K562 (cell line): ENCODE data around the gene SMARCA1. TPM values are rescaled to one million over a fixed set of nuclear protein-coding genes. Genes with fewer than 3 reads are reported as not detected.

Experiments used
- ATAC-seq: fragments of 200-7000 bp; cut with Tn5 transposase; 3 replicates; pipeline ENCODE4 v1.9.1; 2020; ENCODE audit warnings: moderate library complexity
- BruUV-seq: library from RNA; stranded (reverse); fragments of 400-500 nt; replicated peaks from 2 replicates; lab custom pipeline; 2021; lab: Mats Ljungman, UMichigan
- CTCF ChIA-PET: fragments of 300-600 bp; formaldehyde crosslinking; extraction: SDS; loops from one replicate; lab custom pipeline; 2021; ENCODE audit warnings: low intra/inter-chr PET ratio; lab: Yijun Ruan, JAX
- POLR2A ChIA-PET: fragments of 300-600, 350-650 bp; sonication (Branson Sonifier 250); formaldehyde crosslinking; extraction: SDS; loops from one replicate; lab custom pipeline; 2021; ENCODE audit warnings: antibody characterized with exemption, inconsistent platforms; lab: Yijun Ruan, JAX
- DNase-seq, 4 experiments: peaks; one replicate each; pipeline versions ENCODE4 v3.0.0 to v3.0.0-alpha.2; 2011 to 2018; ENCODE audit warnings: low spot score in 3 of 4, mixed read lengths in 3 of 4; ENCODE audit errors: extremely low read depth in 1 of 4
- FAIRE-seq: peaks from 2 replicates; lab custom pipeline; 2011; peaks lifted over from hg19 to GRCh38; lab: Jason Lieb, UNC
- H2AFZ ChIP-seq: 2 replicates; pipeline ENCODE4 v1.6.0; 2011; ENCODE audit warnings: low read depth, low read length, control low read depth, inconsistent platforms
- H3K27ac ChIP-seq: fragments of 200-600 bp; 3 replicates; pipeline ENCODE4 v1.8.0; 2011; ENCODE audit warnings: low read depth, mild to moderate bottlenecking, control low read depth, inconsistent platforms, low read length, moderate library complexity, mixed read lengths; ENCODE audit errors: extremely low read depth
- H3K27me3 ChIP-seq, 2 experiments: fragments of 300-600 bp in 1 of 2; 2 replicates in 1 of 2; 3 replicates in 1 of 2; pipeline versions ENCODE4 v1.6.0 to v1.8.0; 2011; ENCODE audit warnings: inconsistent platforms in 2 of 2, low read length in 2 of 2, mild to moderate bottlenecking in 1 of 2, mixed read lengths in 1 of 2, moderate library complexity in 1 of 2; ENCODE audit not compliant: control insufficient read depth in 2 of 2, insufficient read depth in 2 of 2
- H3K36me3 ChIP-seq: fragments of 300-600 bp; 3 replicates; pipeline ENCODE4 v1.8.0; 2011; ENCODE audit warnings: mild to moderate bottlenecking, low read length, inconsistent platforms; ENCODE audit not compliant: control insufficient read depth, insufficient read depth
- H3K4me1 ChIP-seq, 2 experiments: fragments of 200-600 bp in 1 of 2; replicated peaks in 1 of 2; 2 replicates in 1 of 2; 3 replicates in 1 of 2; pipeline versions ENCODE4 v1.5.1 to v1.8.0; 2011; ENCODE audit warnings: inconsistent platforms in 2 of 2, low read length in 2 of 2, mild to moderate bottlenecking in 1 of 2, mixed read lengths in 1 of 2, moderate library complexity in 1 of 2; ENCODE audit not compliant: control insufficient read depth in 2 of 2, insufficient read depth in 2 of 2
- H3K4me2 ChIP-seq: 2 replicates; pipeline ENCODE4 v1.6.1; 2011; ENCODE audit warnings: low read length, control low read depth, inconsistent platforms, mixed read lengths; ENCODE audit not compliant: insufficient read depth
- H3K4me3 ChIP-seq: fragments of 200-600 bp; sonication (generic), shearing (Covaris generic); 2 replicates; pipeline ENCODE4 v1.5.1; 2016; ENCODE audit warnings: control low read depth, inconsistent platforms
- H3K79me2 ChIP-seq: fragments of 200-600 bp; 3 replicates; pipeline ENCODE4 v1.8.0; 2011; ENCODE audit warnings: low read length, inconsistent platforms; ENCODE audit not compliant: control insufficient read depth, insufficient read depth
- H3K9ac ChIP-seq, 2 experiments: 2 replicates each; pipeline versions ENCODE4 v1.6.0 to v1.6.1; 2011; ENCODE audit warnings: low read depth in 2 of 2, low read length in 2 of 2, control low read depth in 1 of 2, inconsistent platforms in 1 of 2, mild to moderate bottlenecking in 1 of 2, mixed read lengths in 1 of 2; ENCODE audit not compliant: insufficient read depth in 1 of 2
- H3K9me1 ChIP-seq: one replicate; pipeline ENCODE4 v1.6.0; 2011; ENCODE audit warnings: inconsistent platforms, mild to moderate bottlenecking, low read length, moderate library complexity; ENCODE audit not compliant: control insufficient read depth, insufficient read depth
- H3K9me3 ChIP-seq: replicated peaks from 2 replicates; pipeline ENCODE4 v1.5.1; 2011; ENCODE audit warnings: low read depth, low read length, inconsistent platforms; ENCODE audit not compliant: control insufficient read depth, insufficient read depth
- H4K20me1 ChIP-seq: replicated peaks from 2 replicates; pipeline ENCODE4 v1.6.1; 2011; ENCODE audit warnings: low read length, inconsistent platforms, mixed read lengths; ENCODE audit not compliant: control insufficient read depth, insufficient read depth
- ARHGAP35 ChIP-seq: fragments of 450-650 bp; IDR thresholded peaks from 2 replicates; pipeline ENCODE4 v1.6.1; 2018; ENCODE audit not compliant: partially characterized antibody
- DMBX1 ChIP-seq: fragments of 250-450 bp; sonication (Bioruptor Pico); IDR thresholded peaks from 2 replicates; pipeline ENCODE4 v1.8.0; 2022; ENCODE audit warnings: inconsistent platforms, mild to moderate bottlenecking, moderate library complexity, borderline replicate concordance
- HCFC1 ChIP-seq: IDR thresholded peaks from 2 replicates; pipeline ENCODE4 v1.6.1; 2012; ENCODE audit warnings: low read depth, low read length, improper control_type of control experiment
- NBN ChIP-seq: fragments of 450-650 bp; IDR thresholded peaks from 2 replicates; pipeline ENCODE4 v1.6.1; 2016; ENCODE audit warnings: low read depth, mild to moderate bottlenecking
- NFYB ChIP-seq: IDR thresholded peaks from 2 replicates; pipeline ENCODE4 v1.6.1; 2011; ENCODE audit warnings: mild to moderate bottlenecking, moderate library complexity; ENCODE audit not compliant: insufficient read length; ENCODE audit errors: extremely low read depth
- NONO ChIP-seq, 2 experiments: fragments of 200-400 bp in 1 of 2; fragments of 450-650 bp in 1 of 2; formaldehyde crosslinking in 1 of 2; IDR thresholded peaks; 2 replicates each; pipeline ENCODE4 v1.6.1; 2017; ENCODE audit warnings: low read depth in 2 of 2, mild to moderate bottlenecking in 2 of 2, moderate library complexity in 2 of 2, low read length in 1 of 2
- PKNOX1 ChIP-seq: fragments of 450-650 bp; IDR thresholded peaks from 2 replicates; pipeline ENCODE4 v1.6.1; 2016
- SETDB1 ChIP-seq: IDR thresholded peaks from one replicate; pipeline ENCODE4 v1.6.1; 2012; ENCODE audit warnings: low read length, control low read depth, inconsistent platforms
- WGBS: fragments of 100-300 bp; shearing (Covaris generic); methylation state at CpG from one replicate; pipeline ENCODE4 v1.1.6; 2016; ENCODE audit warnings: low coverage, mixed read lengths; ENCODE audit not compliant: insufficient coverage; ENCODE audit errors: missing lambda C conversion rate; 5-methylcytosine and 5-hydroxymethylcytosine counted together
- in situ Hi-C: fragments of 300-500 bp; cut with MboI; formaldehyde crosslinking; loops from 4 replicates; pipeline ENCODE4 v1.15.0; 2018; ENCODE audit warnings: inconsistent platforms, mixed read lengths
- intact Hi-C: fragments of 100-400 bp; cut with micrococcal nuclease; formaldehyde crosslinking; loops from 2 replicates; pipeline ENCODE4 v1.14.2; 2022
- polyA plus RNA-seq, 8 experiments: library from polyadenylated mRNA; depleted of rRNA in 4 of 8; stranded (reverse) in 5 of 8; unstranded in 3 of 8; fragments of >200 nt; fragmentation: Nextera tagmentation in 2 of 8; fragmentation: Illumina TruSeq in 1 of 8; extraction: Ambion mirVana in 2 of 8; extraction: Trizol in 1 of 8; gene quantifications; 2 replicates each; pipeline versions ENCODE4 v1.2.1 to v1.2.3, GENCODE V29; 2011 to 2014; ENCODE audit warnings: inconsistent platforms in 1 of 8, missing spikeins in 1 of 8
- total RNA-seq, 7 experiments: library from RNA; depleted of rRNA in 6 of 7; stranded (reverse); fragments of >200 nt in 6 of 7; fragmentation: Illumina TruSeq in 2 of 7; extraction: Trizol in 2 of 7; gene quantifications; 2 replicates each; pipeline versions ENCODE4 v1.2.1 to v1.2.3, GENCODE V29; 2011 to 2021; ENCODE audit warnings: low replicate concordance in 1 of 7
- TF ChIP-seq, protein P1 (sequence below): fragments of 450-650 bp; formaldehyde crosslinking; IDR thresholded peaks from 2 replicates; pipeline ENCODE4 v1.4.0; 2020; ENCODE audit warnings: mild to moderate bottlenecking, mixed read lengths
- TF ChIP-seq, protein P2 (sequence below): fragments of 200-800 bp; sonication (Bioruptor generic); IDR thresholded peaks from 2 replicates; pipeline ENCODE4 v1.6.1; 2017; ENCODE audit warnings: missing genetic modification characterization, missing compliant biosample characterization
- TF ChIP-seq, protein P3 (sequence below), 3 experiments: IDR thresholded peaks in 2 of 3; conservative IDR thresholded peaks in 1 of 3; 2 replicates each; pipeline ENCODE4 v1.5.1; 2011 to 2012; ENCODE audit warnings: low read length in 3 of 3, mild to moderate bottlenecking in 3 of 3, control low read depth in 2 of 3, improper control_type of control experiment in 1 of 3, inconsistent platforms in 1 of 3, low read depth in 1 of 3, mixed read lengths in 1 of 3, moderate library complexity in 1 of 3; ENCODE audit not compliant: insufficient read depth in 2 of 3

The SMARCA1 gene
- total and polyA plus RNA-seq, 9 of the 15 experiments (the other 6 are each of a cell fraction or from before 2014, with no cell fraction given) = 0.42 to 3.0 (median 2.0) TPM

DNA sequence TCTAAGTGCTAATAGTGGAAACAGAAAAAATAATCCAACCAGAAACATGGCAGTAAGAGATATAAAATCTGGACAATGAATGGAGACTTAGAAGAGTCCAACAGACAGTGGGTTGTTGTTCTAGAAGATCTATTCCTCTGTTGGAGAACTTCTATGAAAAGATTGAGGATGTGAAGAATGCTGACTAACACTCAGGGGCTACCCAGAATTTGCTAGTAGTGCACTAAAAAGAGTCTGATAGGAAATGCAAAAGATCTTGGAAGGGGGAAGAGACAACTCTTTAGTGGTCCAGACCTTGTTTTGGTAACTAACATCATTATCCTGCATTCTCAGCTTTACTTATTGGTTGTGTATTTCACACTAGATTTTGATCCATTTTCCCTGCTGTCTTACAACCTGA lies 77.9 kb downstream of the SMARCA1 start:
- H3K27me3 ChIP-seq = no peaks in the 10 kb centered on the region
- no peaks in the 10 kb centered on the region for H3K9me1 ChIP-seq
- FAIRE-seq (no peak), ATAC-seq (no peak)
- H3K36me3 ChIP-seq = no peaks in the 10 kb centered on the region
- POLR2A ChIA-PET = no interaction called here
- TF ChIP-seq DMBX1 = no peak
- TF ChIP-seq, protein P1, sequence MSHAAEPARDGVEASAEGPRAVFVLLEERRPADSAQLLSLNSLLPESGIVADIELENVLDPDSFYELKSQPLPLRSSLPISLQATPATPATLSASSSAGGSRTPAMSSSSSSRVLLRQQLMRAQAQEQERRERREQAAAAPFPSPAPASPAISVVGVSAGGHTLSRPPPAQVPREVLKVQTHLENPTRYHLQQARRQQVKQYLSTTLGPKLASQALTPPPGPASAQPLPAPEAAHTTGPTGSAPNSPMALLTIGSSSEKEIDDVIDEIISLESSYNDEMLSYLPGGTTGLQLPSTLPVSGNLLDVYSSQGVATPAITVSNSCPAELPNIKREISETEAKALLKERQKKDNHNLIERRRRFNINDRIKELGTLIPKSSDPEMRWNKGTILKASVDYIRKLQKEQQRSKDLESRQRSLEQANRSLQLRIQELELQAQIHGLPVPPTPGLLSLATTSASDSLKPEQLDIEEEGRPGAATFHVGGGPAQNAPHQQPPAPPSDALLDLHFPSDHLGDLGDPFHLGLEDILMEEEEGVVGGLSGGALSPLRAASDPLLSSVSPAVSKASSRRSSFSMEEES = no peak
- TF ChIP-seq SETDB1 = no peak
- TF ChIP-seq NONO (IDR thresholded peaks at IDR 0.05; ENCODE audit: low read depth in 2 of 2, low read length in 1 of 2) = no peak
- TF ChIP-seq, all 486 proteins: peak for 0
- Histone ChIP-seq H3K4me2 (no peak overlapping the region), H3K79me2 (no peaks in the 10 kb centered on the region), H3K9ac (no peak overlapping the region), H2AFZ (no peak overlapping the region), H3K9me3 (no peaks in the 10 kb centered on the region), H3K27ac (no peak overlapping the region), H4K20me1 (no peaks in the 10 kb centered on the region), H3K4me3 (no peak overlapping the region), H3K4me1 (no peaks in the 10 kb centered on the region)
- DNase-seq = no peak
- no TSS peak for BruUV-seq
- CTCF ChIA-PET = no interaction called here
- intact Hi-C loops = no loop called here
- in situ Hi-C loops = no loop called here

DNA sequence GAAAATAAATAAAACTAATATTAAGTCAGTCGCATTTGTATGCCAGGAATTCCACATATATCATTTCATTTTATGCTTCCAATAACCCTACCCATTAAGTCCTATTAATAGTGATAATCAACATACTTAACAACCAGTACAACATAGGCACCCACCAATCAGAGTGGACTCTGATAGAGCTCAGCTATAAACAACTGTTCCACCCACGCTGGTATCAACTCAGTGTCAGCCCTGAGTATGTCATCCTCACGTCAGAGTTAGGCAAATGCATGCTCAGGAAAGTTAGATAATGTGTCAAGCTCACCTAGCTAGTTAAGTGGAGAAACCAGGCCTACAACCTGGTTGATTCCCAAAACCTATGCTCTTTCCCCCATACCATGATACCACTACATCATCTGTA lies 89.3 kb downstream of the SMARCA1 start:
- in situ Hi-C loops = no loop called here
- POLR2A ChIA-PET = no interaction called here
- Histone ChIP-seq H3K9me1 (no peaks in the 10 kb centered on the region), H3K4me2 (no peak overlapping the region), H3K4me3 (no peak overlapping the region), H3K27me3 (no peaks in the 10 kb centered on the region), H2AFZ (no peak overlapping the region), H3K9me3 (no peaks in the 10 kb centered on the region), H3K9ac (no peak overlapping the region), H3K79me2 (no peaks in the 10 kb centered on the region), H3K27ac (no peak overlapping the region), H3K36me3 (no peaks in the 10 kb centered on the region), H4K20me1 (no peaks in the 10 kb centered on the region), H3K4me1 (no peaks in the 10 kb centered on the region)
- FAIRE-seq = no peak
- no TSS peak for BruUV-seq
- no peak for ATAC-seq
- no peak for DNase-seq
- CTCF ChIA-PET = no interaction called here
- 0% methylated on average over 3 of the region's 3 CpGs for WGBS
- intact Hi-C loops = no loop called here
- TF ChIP-seq HCFC1 (no peak), PKNOX1 (no peak), ARHGAP35 (no peak), NBN (no peak), NFYB (no peak)
- TF ChIP-seq, protein P2, sequence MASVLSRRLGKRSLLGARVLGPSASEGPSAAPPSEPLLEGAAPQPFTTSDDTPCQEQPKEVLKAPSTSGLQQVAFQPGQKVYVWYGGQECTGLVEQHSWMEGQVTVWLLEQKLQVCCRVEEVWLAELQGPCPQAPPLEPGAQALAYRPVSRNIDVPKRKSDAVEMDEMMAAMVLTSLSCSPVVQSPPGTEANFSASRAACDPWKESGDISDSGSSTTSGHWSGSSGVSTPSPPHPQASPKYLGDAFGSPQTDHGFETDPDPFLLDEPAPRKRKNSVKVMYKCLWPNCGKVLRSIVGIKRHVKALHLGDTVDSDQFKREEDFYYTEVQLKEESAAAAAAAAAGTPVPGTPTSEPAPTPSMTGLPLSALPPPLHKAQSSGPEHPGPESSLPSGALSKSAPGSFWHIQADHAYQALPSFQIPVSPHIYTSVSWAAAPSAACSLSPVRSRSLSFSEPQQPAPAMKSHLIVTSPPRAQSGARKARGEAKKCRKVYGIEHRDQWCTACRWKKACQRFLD (CRISPR knock-in tag) = no peak
- TF ChIP-seq, protein P3, sequence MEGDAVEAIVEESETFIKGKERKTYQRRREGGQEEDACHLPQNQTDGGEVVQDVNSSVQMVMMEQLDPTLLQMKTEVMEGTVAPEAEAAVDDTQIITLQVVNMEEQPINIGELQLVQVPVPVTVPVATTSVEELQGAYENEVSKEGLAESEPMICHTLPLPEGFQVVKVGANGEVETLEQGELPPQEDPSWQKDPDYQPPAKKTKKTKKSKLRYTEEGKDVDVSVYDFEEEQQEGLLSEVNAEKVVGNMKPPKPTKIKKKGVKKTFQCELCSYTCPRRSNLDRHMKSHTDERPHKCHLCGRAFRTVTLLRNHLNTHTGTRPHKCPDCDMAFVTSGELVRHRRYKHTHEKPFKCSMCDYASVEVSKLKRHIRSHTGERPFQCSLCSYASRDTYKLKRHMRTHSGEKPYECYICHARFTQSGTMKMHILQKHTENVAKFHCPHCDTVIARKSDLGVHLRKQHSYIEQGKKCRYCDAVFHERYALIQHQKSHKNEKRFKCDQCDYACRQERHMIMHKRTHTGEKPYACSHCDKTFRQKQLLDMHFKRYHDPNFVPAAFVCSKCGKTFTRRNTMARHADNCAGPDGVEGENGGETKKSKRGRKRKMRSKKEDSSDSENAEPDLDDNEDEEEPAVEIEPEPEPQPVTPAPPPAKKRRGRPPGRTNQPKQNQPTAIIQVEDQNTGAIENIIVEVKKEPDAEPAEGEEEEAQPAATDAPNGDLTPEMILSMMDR (IDR thresholded peaks at IDR 0.05 in 2 of 3, conservative IDR thresholded peaks at IDR 0.05 in 1 of 3; ENCODE audit: insufficient read depth in 2 of 3, low read depth in 1 of 3, low read length in 3 of 3) = no peak
